PC-9 (cell line): Measurements from ENCODE around the gene IFNA8. TPM values are rescaled to one million over a fixed set of nuclear protein-coding genes. Genes with fewer than 3 reads are reported as not detected.
A peak's percentile ranks its signal among the peaks of the same experiment; 100 is the strongest.

Source experiments
- BruUV-seq: library from RNA; stranded (reverse); fragments of 400-500 nt; replicated peaks from 2 replicates; lab custom pipeline; 2021; lab: Mats Ljungman, UMichigan
- CTCF ChIA-PET: fragments of 300-600 bp; sonication (Branson Sonifier 250); formaldehyde crosslinking; loops from one replicate; lab custom pipeline; 2022; ENCODE audit warnings: antibody characterized with exemption; lab: Charles Lee
- POLR2A ChIA-PET: fragments of 300-600 bp; sonication (Branson Sonifier 250); formaldehyde crosslinking; loops from one replicate; lab custom pipeline; 2022; ENCODE audit warnings: antibody characterized with exemption; ENCODE audit not compliant: unreplicated experiment; lab: Charles Lee
- DNase-seq, 2 experiments: peaks; one replicate each; pipeline versions ENCODE4 v3.0.0 to v3.0.0-alpha.2; 2015 to 2022; ENCODE audit warnings: mixed read lengths in 1 of 2
- H2AFZ ChIP-seq: fragments of 200-600 bp; sonication (generic); 2 replicates; pipeline ENCODE4 v1.8.1; 2017; ENCODE audit warnings: antibody characterized with exemption
- H3F3A ChIP-seq: fragments of 200-600 bp; sonication (generic); 2 replicates; pipeline ENCODE4 v1.8.1; 2017; ENCODE audit warnings: antibody characterized with exemption, mild to moderate bottlenecking, low read depth; ENCODE audit not compliant: insufficient read depth
- H3K27ac ChIP-seq: fragments of 200-600 bp; sonication (generic); 2 replicates; pipeline ENCODE4 v1.6.1; 2016; ENCODE audit warnings: mixed run types
- H3K27me3 ChIP-seq: fragments of 200-600 bp; sonication (generic); 2 replicates; pipeline ENCODE4 v1.6.1; 2016; ENCODE audit warnings: low read depth, mixed run types; ENCODE audit not compliant: insufficient read depth
- H3K36me3 ChIP-seq: fragments of 200-600 bp; sonication (generic); 2 replicates; pipeline ENCODE4 v1.6.1; 2016; ENCODE audit warnings: low read depth, mixed run types
- H3K4me1 ChIP-seq: fragments of 200-600 bp; sonication (generic); replicated peaks from 2 replicates; pipeline ENCODE4 v1.6.1; 2016; ENCODE audit warnings: mixed run types; ENCODE audit not compliant: insufficient read depth
- H3K4me2 ChIP-seq: fragments of 200-600 bp; sonication (generic); 2 replicates; pipeline ENCODE4 v1.6.1; 2017; ENCODE audit warnings: mixed run types
- H3K4me3 ChIP-seq: fragments of 200-600 bp; sonication (generic); 2 replicates; pipeline ENCODE4 v1.6.1; 2016; ENCODE audit warnings: mixed run types
- H3K79me2 ChIP-seq: fragments of 200-600 bp; sonication (generic); 2 replicates; pipeline ENCODE4 v1.6.1; 2017; ENCODE audit warnings: low read depth, mixed run types
- H3K9me2 ChIP-seq: fragments of 200-600 bp; sonication (generic); 2 replicates; pipeline ENCODE4 v1.8.1; 2017; ENCODE audit warnings: mild to moderate bottlenecking; ENCODE audit not compliant: insufficient read depth
- H3K9me3 ChIP-seq: fragments of 200-600 bp; sonication (generic); 2 replicates; pipeline ENCODE4 v1.8.1; 2016; ENCODE audit warnings: low read depth; ENCODE audit not compliant: insufficient read depth
- H4K20me1 ChIP-seq: fragments of 200-600 bp; sonication (generic); 2 replicates; pipeline ENCODE4 v1.8.1; 2017; ENCODE audit not compliant: insufficient read depth
- CTCF ChIP-seq: fragments of 200-600 bp; sonication (generic); conservative IDR thresholded peaks from 2 replicates; pipeline ENCODE4 v1.6.1; 2017; ENCODE audit warnings: mixed run types, antibody characterized with exemption, mild to moderate bottlenecking, moderate library complexity
- EZH2 ChIP-seq: fragments of 200-600 bp; sonication (generic); IDR thresholded peaks from 2 replicates; pipeline ENCODE4 v1.8.0; 2017; ENCODE audit warnings: antibody characterized with exemption, low read depth
- intact Hi-C: fragments of 100-400 bp; cut with micrococcal nuclease; formaldehyde crosslinking; loops from one replicate; pipeline ENCODE4 v1.10.0; 2022; ENCODE audit not compliant: unreplicated experiment
- total RNA-seq: library from RNA; stranded (reverse); gene quantifications from 2 replicates; pipeline ENCODE4 v1.2.3, GENCODE V29; 2021

The IFNA8 gene
- total RNA-seq, 1 experiment from 2014 or later: not detected

DNA sequence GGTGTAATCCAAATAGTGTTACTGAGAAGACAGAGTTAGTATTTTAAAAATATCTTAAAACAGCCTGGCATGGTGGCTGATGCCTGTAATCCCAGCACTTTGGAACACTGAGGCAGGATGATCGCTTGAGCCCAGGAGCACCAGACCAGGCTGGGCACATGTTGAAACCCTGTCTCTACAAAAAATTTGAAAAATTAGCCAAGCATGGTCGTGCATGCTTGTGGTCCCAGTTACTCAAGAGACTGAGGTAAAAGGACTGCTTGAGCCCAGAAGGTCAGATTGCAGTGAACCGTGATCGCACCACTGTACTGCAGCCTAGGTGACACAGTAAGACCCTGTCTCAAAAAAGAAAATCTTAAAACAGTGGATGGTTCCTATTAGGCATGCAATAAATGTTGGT, 43.8 kb downstream of the IFNA8 start:
- H3K27ac ChIP-seq: no peak overlapping the region
- peaks cover 14% of the 10 kb centered on the region for H3K4me1 ChIP-seq
- DNase-seq: no peak
- POLR2A ChIA-PET: no interaction called here
- H3K4me3 ChIP-seq: no peak overlapping the region
- H3K79me2 ChIP-seq: no peaks in the 10 kb centered on the region
- H4K20me1 ChIP-seq: no peaks in the 10 kb centered on the region
- no peaks in the 10 kb centered on the region for H3F3A ChIP-seq
- CTCF ChIA-PET: interaction anchor here (1.1 kb wide), 1 partner anchor 199 kb away, joined by 3 read pairs; no protein-coding TSS in a partner anchor
- H3K27me3 ChIP-seq: no peaks in the 10 kb centered on the region
- H3K9me3 ChIP-seq: no peaks in the 10 kb centered on the region
- H3K4me2 ChIP-seq: no peak overlapping the region
- H2AFZ ChIP-seq: no peak overlapping the region
- no peaks in the 10 kb centered on the region for H3K36me3 ChIP-seq
- intact Hi-C loops: no loop called here
- BruUV-seq: no TSS peak
- no peak for TF ChIP-seq CTCF
- TF ChIP-seq EZH2: no peak
- no peaks in the 10 kb centered on the region for H3K9me2 ChIP-seq

- peak overlapping the region; percentile 23; the same call in 1 of the 2 replicates for H3K4me2 ChIP-seq
- H3K4me3 ChIP-seq: no peak overlapping the region
- H3K27ac ChIP-seq: peak overlapping the region; percentile 22; the same call in 1 of the 2 replicates
- no peaks in the 10 kb centered on the region for H3K79me2 ChIP-seq
- no peak for TF ChIP-seq EZH2
- no peak for TF ChIP-seq CTCF
- ChIA-PET CTCF (no interaction called here), POLR2A (no interaction called here)
- no peaks in the 10 kb centered on the region for H3F3A ChIP-seq
- no peaks in the 10 kb centered on the region for H3K27me3 ChIP-seq
- no peaks in the 10 kb centered on the region for H3K36me3 ChIP-seq
- peak in 1 of 2 experiments; percentile 59 for DNase-seq
- no peaks in the 10 kb centered on the region for H3K9me3 ChIP-seq
- no peaks in the 10 kb centered on the region for H4K20me1 ChIP-seq
- peaks cover 14% of the 10 kb centered on the region for H3K4me1 ChIP-seq
- no peak overlapping the region for H2AFZ ChIP-seq
- intact Hi-C loops: no loop called here
- no TSS peak for BruUV-seq
- no peaks in the 10 kb centered on the region for H3K9me2 ChIP-seq
Observed at GRCh38 chr9:21454149-21454548, 45.2 kb downstream of the IFNA8 start.

- POLR2A ChIA-PET: interaction anchor here (0.6 kb wide), 1 partner anchor 1865 kb away, joined by 7 read pairs; no protein-coding TSS in a partner anchor
Observed at GRCh38 chr9:21455320-21455719, 46.4 kb downstream of the IFNA8 start.

More at GRCh38 chr9:21455320-21455719, 46.4 kb downstream of the IFNA8 start:
- no peaks in the 10 kb centered on the region for H3F3A ChIP-seq
- no peaks in the 10 kb centered on the region for H3K9me3 ChIP-seq
- CTCF ChIA-PET: no interaction called here
- no peaks in the 10 kb centered on the region for H3K9me2 ChIP-seq
- no peak for DNase-seq
- H3K4me1 ChIP-seq: peaks cover 14% of the 10 kb centered on the region
- no peaks in the 10 kb centered on the region for H3K79me2 ChIP-seq
- no peak overlapping the region for H3K4me3 ChIP-seq
- intact Hi-C loops: no loop called here
- TF ChIP-seq CTCF (peak; percentile 65), EZH2 (no peak)
- H3K36me3 ChIP-seq: no peaks in the 10 kb centered on the region
- no peak overlapping the region for H2AFZ ChIP-seq
- BruUV-seq: no TSS peak
- no peaks in the 10 kb centered on the region for H4K20me1 ChIP-seq
- no peak overlapping the region for H3K4me2 ChIP-seq
- no peak overlapping the region for H3K27ac ChIP-seq
- H3K27me3 ChIP-seq: no peaks in the 10 kb centered on the region

Other genes with a start within 250 kb of the IFNA8 start
- not detected in 2 replicates for gene IFNA21, start 242.5 kb upstream of the IFNA8 start, total RNA-seq
- gene IFNA4, start 221.5 kb upstream of the IFNA8 start, total RNA-seq: not detected in 2 replicates
- not detected in 2 replicates for gene IFNA7, start 206.9 kb upstream of the IFNA8 start, total RNA-seq
- not detected in 2 replicates for gene IFNA10, start 202.0 kb upstream of the IFNA8 start, total RNA-seq
- gene IFNA16, start 191.8 kb upstream of the IFNA8 start, total RNA-seq: not detected in 2 replicates
- gene IFNA17, start 180.9 kb upstream of the IFNA8 start, total RNA-seq: not detected in 2 replicates
- gene IFNA14, start 169.1 kb upstream of the IFNA8 start, total RNA-seq: not detected in 2 replicates
- not detected in 2 replicates for gene IFNA5, start 103.8 kb upstream of the IFNA8 start, total RNA-seq
- gene KLHL9, start 73.7 kb upstream of the IFNA8 start, total RNA-seq: 9.1 and 10.5 TPM in 2 replicates
- gene IFNA6, start 58.2 kb upstream of the IFNA8 start, total RNA-seq: not detected in 2 replicates
- not detected in 2 replicates for gene IFNA13, start 41.1 kb upstream of the IFNA8 start, total RNA-seq
- gene IFNA2, start 23.7 kb upstream of the IFNA8 start, total RNA-seq: not detected in 2 replicates
- gene IFNA1, start 31.3 kb downstream of the IFNA8 start, total RNA-seq: not detected in 2 replicates
- 3.5 and 4.7 TPM in 2 replicates for gene IFNE, start 73.2 kb downstream of the IFNA8 start, total RNA-seq